Keratinocyte (primary cell): ENCODE measurements around the gene PTOV1. TPM values are rescaled to one million over a fixed set of nuclear protein-coding genes. Genes with fewer than 3 reads are reported as not detected.

Source experiments
- DNase-seq: peaks from one replicate; pipeline ENCODE4 v3.0.0-alpha.2; 2011; ENCODE audit warnings: low read depth, missing footprints, low spot score
- FAIRE-seq: peaks from 2 replicates; lab custom pipeline; 2011; peaks lifted over from hg19 to GRCh38; lab: Jason Lieb, UNC
- H2AFZ ChIP-seq: 2 replicates; pipeline ENCODE4 v1.6.0; 2012; ENCODE audit warnings: low read length, control low read depth, inconsistent platforms; ENCODE audit not compliant: control insufficient read depth
- H3K27ac ChIP-seq: 2 replicates; pipeline ENCODE4 v1.5.1; 2011; ENCODE audit warnings: low read length; ENCODE audit not compliant: control insufficient read depth, insufficient read depth
- H3K27me3 ChIP-seq: 3 replicates; pipeline ENCODE4 v1.6.0; 2011; ENCODE audit warnings: low read length; ENCODE audit not compliant: control insufficient read depth, insufficient read depth; ENCODE audit errors: extremely low read depth
- H3K36me3 ChIP-seq, 2 experiments: 2 replicates in 1 of 2; 3 replicates in 1 of 2; pipeline ENCODE4 v1.5.1; 2011; ENCODE audit warnings: low read length in 2 of 2, mild to moderate bottlenecking in 1 of 2; ENCODE audit not compliant: control insufficient read depth in 2 of 2, insufficient read depth in 2 of 2; ENCODE audit errors: extremely low read depth in 1 of 2
- H3K4me1 ChIP-seq: 3 replicates; pipeline ENCODE4 v1.5.1; 2011; ENCODE audit warnings: low read length; ENCODE audit not compliant: control insufficient read depth, insufficient read depth; ENCODE audit errors: extremely low read depth
- H3K4me2 ChIP-seq: 3 replicates; pipeline ENCODE4 v1.6.0; 2011; ENCODE audit warnings: low read depth, low read length; ENCODE audit not compliant: control insufficient read depth, insufficient read depth; ENCODE audit errors: extremely low read depth
- H3K4me3 ChIP-seq, 3 experiments: fragments of 200-600 bp in 1 of 3; sonication (generic) in 1 of 3; 2 replicates in 2 of 3; 3 replicates in 1 of 3; pipeline ENCODE4 v1.5.1; 2011 to 2016; ENCODE audit warnings: low read length in 3 of 3, mild to moderate bottlenecking in 3 of 3, control low read depth in 2 of 3, inconsistent platforms in 1 of 3, low read depth in 1 of 3, mixed read lengths in 1 of 3, mixed run types in 1 of 3, moderate library complexity in 1 of 3; ENCODE audit not compliant: control insufficient read depth in 2 of 3, insufficient read depth in 2 of 3; ENCODE audit errors: extremely low read depth in 1 of 3
- H3K79me2 ChIP-seq: 2 replicates; pipeline ENCODE4 v1.6.0; 2012; ENCODE audit warnings: low read length; ENCODE audit not compliant: control insufficient read depth, insufficient read depth
- H3K9ac ChIP-seq: 3 replicates; pipeline ENCODE4 v1.6.0; 2011; ENCODE audit warnings: low read length; ENCODE audit not compliant: control insufficient read depth, insufficient read depth; ENCODE audit errors: extremely low read depth
- H3K9me1 ChIP-seq: 3 replicates; pipeline ENCODE4 v1.6.0; 2011; ENCODE audit warnings: low read length; ENCODE audit not compliant: control insufficient read depth, insufficient read depth; ENCODE audit errors: extremely low read depth
- H3K9me3 ChIP-seq: 2 replicates; pipeline ENCODE4 v1.5.1; 2012; ENCODE audit warnings: low read depth, low read length; ENCODE audit not compliant: control insufficient read depth
- H4K20me1 ChIP-seq: 3 replicates; pipeline ENCODE4 v1.6.0; 2011; ENCODE audit warnings: low read length; ENCODE audit not compliant: control insufficient read depth, insufficient read depth; ENCODE audit errors: extremely low read depth
- CTCF ChIP-seq, 3 experiments: IDR thresholded peaks in 1 of 3; conservative IDR thresholded peaks in 1 of 3; optimal IDR thresholded peaks in 1 of 3; 2 replicates in 2 of 3; 3 replicates in 1 of 3; pipeline versions ENCODE3 to v1.5.1; 2011; ENCODE audit warnings: low read length in 3 of 3, mild to moderate bottlenecking in 3 of 3, moderate library complexity in 2 of 3, control low read depth in 1 of 3, inconsistent platforms in 1 of 3; ENCODE audit not compliant: insufficient read depth in 2 of 3; ENCODE audit errors: extremely low read depth in 1 of 3
- EZH2 ChIP-seq: IDR thresholded peaks from one replicate; pipeline ENCODE4 v1.6.1; 2012; ENCODE audit warnings: inconsistent platforms, mild to moderate bottlenecking, low read length, moderate library complexity
- dilution Hi-C: fragments of 300-500 bp; cut with MboI; formaldehyde crosslinking; loops from one replicate; pipeline ENCODE4 v1.7.0; 2020; ENCODE audit warnings: low sequenced_read_pairs; ENCODE audit not compliant: extremely low pct_ligation_motif_present
- polyA plus RNA-seq, 5 experiments: library from polyadenylated mRNA; depleted of rRNA in 3 of 5; stranded (reverse) in 3 of 5; stranded (forward) in 1 of 5; unstranded in 1 of 5; fragments of >200 nt; gene quantifications; 1 replicate in 1 of 5; 2 replicates in 3 of 5; 3 replicates in 1 of 5; pipeline versions ENCODE4 v1.2.1 to v1.2.3, GENCODE V29; 2011 to 2012; ENCODE audit warnings: missing spikeins in 2 of 5, low read depth in 1 of 5, low replicate concordance in 1 of 5

The PTOV1 gene
- polyA plus RNA-seq, 1 donor (not counting 4 experiments of a cell fraction or from before 2014, with no cell fraction given), result 22.9 TPM

- DNase-seq (no peak), FAIRE-seq (no peak)
- H3K79me2 ChIP-seq, result peaks cover 2% of the 10 kb centered on the region
- H3K36me3 ChIP-seq, result peaks cover 13 to 28% of the 10 kb centered on the region in 2 experiments
- peaks cover 6% of the 10 kb centered on the region for H4K20me1 ChIP-seq
- dilution Hi-C loops, result no loop called here
- H3K27ac ChIP-seq, result no peak overlapping the region
- no peak for TF ChIP-seq CTCF (optimal IDR thresholded peaks at IDR 0.05 in 1 of 3, IDR thresholded peaks at IDR 0.05 in 1 of 3, conservative IDR thresholded peaks at IDR 0.05 in 1 of 3; ENCODE audit: extremely low read depth in 1 of 3, insufficient read depth in 2 of 3, low read length in 3 of 3)
- no peak for TF ChIP-seq EZH2
- H3K4me1 ChIP-seq, result no peaks in the 10 kb centered on the region
- H3K9me3 ChIP-seq, result no peaks in the 10 kb centered on the region
- H3K4me3 ChIP-seq, result no peak overlapping the region
- no peak overlapping the region for H3K9ac ChIP-seq
- H3K27me3 ChIP-seq, result no peaks in the 10 kb centered on the region
- no peaks in the 10 kb centered on the region for H3K9me1 ChIP-seq
- no peak overlapping the region for H3K4me2 ChIP-seq
- no peak overlapping the region for H2AFZ ChIP-seq
Observed at GRCh38 chr19:49907745-49908446, 56.9 kb downstream of the PTOV1 start.

GRCh38 chr19:49908480-49909420 lies 57.8 kb downstream of the PTOV1 start:
- H3K9me3 ChIP-seq, result no peaks in the 10 kb centered on the region
- no peak overlapping the region for H3K4me3 ChIP-seq
- TF ChIP-seq CTCF (optimal IDR thresholded peaks at IDR 0.05 in 1 of 3, IDR thresholded peaks at IDR 0.05 in 1 of 3, conservative IDR thresholded peaks at IDR 0.05 in 1 of 3; ENCODE audit: extremely low read depth in 1 of 3, insufficient read depth in 2 of 3, low read length in 3 of 3) (no peak), EZH2 (no peak)
- FAIRE-seq, result no peak
- no peaks in the 10 kb centered on the region for H3K9me1 ChIP-seq
- dilution Hi-C loops, result no loop called here
- no peak overlapping the region for H2AFZ ChIP-seq
- peaks cover 16 to 28% of the 10 kb centered on the region in 2 experiments for H3K36me3 ChIP-seq
- no peaks in the 10 kb centered on the region for H3K4me1 ChIP-seq
- H3K79me2 ChIP-seq, result peaks cover 2% of the 10 kb centered on the region
- no peaks in the 10 kb centered on the region for H3K27me3 ChIP-seq
- no peak overlapping the region for H3K27ac ChIP-seq
- H3K4me2 ChIP-seq, result no peak overlapping the region
- DNase-seq, result no peak
- H3K9ac ChIP-seq, result no peak overlapping the region
- H4K20me1 ChIP-seq, result peaks cover 6% of the 10 kb centered on the region
